C4-2B (cell line): Measurements from ENCODE around the gene CFAP58.

Experiments used
- ZFX ChIP-seq: fragments of 450-650 bp; IDR thresholded peaks from 2 replicates; pipeline ENCODE4 v1.6.1; 2017
- TF ChIP-seq, protein P1 (sequence below): fragments of 450-650 bp; conservative IDR thresholded peaks from 2 replicates; pipeline ENCODE4 v1.5.1; 2017; ENCODE audit warnings: mild to moderate bottlenecking

DNA sequence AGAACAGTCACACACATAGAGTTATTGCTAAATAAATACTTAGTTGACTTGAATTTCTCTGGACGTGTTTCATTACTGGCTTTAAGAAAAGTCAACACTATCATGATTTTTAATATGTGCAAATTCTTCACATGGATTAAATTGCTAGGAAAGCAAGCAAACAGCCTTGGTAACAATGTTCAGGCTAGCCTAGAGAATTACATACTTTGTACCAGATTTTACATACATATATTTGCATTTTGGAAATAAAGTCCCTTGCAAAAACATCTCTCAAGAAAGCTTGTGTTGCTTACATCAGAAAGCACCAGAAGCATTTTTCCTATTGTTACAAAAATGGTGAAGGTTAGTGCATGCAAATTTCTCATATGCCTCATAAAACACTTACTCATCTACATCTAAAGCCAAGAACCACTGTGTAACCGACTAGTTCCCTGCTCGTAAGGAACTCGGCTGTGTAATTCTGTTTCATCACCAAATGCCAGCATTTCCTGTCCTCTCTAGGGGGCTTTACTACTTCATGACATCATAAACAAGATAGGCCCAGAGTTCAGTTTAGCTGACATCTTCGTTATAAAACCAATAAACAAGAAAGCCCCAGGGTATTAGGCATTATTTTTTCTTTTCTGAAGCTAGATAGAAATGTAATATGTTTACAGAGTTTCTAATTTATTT is 87.8 kb downstream of the CFAP58 start:
- TF ChIP-seq, protein P1, sequence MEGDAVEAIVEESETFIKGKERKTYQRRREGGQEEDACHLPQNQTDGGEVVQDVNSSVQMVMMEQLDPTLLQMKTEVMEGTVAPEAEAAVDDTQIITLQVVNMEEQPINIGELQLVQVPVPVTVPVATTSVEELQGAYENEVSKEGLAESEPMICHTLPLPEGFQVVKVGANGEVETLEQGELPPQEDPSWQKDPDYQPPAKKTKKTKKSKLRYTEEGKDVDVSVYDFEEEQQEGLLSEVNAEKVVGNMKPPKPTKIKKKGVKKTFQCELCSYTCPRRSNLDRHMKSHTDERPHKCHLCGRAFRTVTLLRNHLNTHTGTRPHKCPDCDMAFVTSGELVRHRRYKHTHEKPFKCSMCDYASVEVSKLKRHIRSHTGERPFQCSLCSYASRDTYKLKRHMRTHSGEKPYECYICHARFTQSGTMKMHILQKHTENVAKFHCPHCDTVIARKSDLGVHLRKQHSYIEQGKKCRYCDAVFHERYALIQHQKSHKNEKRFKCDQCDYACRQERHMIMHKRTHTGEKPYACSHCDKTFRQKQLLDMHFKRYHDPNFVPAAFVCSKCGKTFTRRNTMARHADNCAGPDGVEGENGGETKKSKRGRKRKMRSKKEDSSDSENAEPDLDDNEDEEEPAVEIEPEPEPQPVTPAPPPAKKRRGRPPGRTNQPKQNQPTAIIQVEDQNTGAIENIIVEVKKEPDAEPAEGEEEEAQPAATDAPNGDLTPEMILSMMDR, result no peak
- TF ChIP-seq ZFX, result no peak
